Neural cell (in vitro differentiated cells): Measurements from ENCODE around the gene PARK7. TPM values are rescaled to one million over a fixed set of nuclear protein-coding genes. Genes with fewer than 3 reads are reported as not detected.

Experiments used
- H2AFZ ChIP-seq: fragments of 200-600, 300-800 bp; sonication (generic), shearing (Covaris generic); 2 replicates; pipeline ENCODE4 v1.6.0; 2014; ENCODE audit warnings: low read depth, mild to moderate bottlenecking, antibody characterized with exemption, low read length, moderate library complexity
- H3F3A ChIP-seq: fragments of 200-600 bp; shearing (Covaris generic); 2 replicates; pipeline ENCODE4 v1.6.1; 2016; ENCODE audit warnings: mild to moderate bottlenecking, moderate library complexity, mixed read lengths, antibody characterized with exemption, low read length; ENCODE audit not compliant: insufficient read depth, poor library complexity, severe bottlenecking
- H3K27ac ChIP-seq: fragments of 200-600, 300-800 bp; sonication (generic), shearing (Covaris generic); 2 replicates; pipeline ENCODE4 v1.5.1; 2014; ENCODE audit warnings: mild to moderate bottlenecking, low read length, moderate library complexity
- H3K27me3 ChIP-seq: fragments of 300-800, 200-600 bp; sonication (generic), shearing (Covaris generic); 2 replicates; pipeline ENCODE4 v1.6.0; 2014; ENCODE audit warnings: mild to moderate bottlenecking, low read depth, low read length, moderate library complexity; ENCODE audit not compliant: insufficient read depth
- H3K36me3 ChIP-seq: fragments of 300-800, 200-600 bp; sonication (generic), shearing (Covaris generic); 2 replicates; pipeline ENCODE4 v1.5.1; 2014; ENCODE audit warnings: mild to moderate bottlenecking, antibody characterized with exemption, low read length, moderate library complexity; ENCODE audit not compliant: insufficient read depth
- H3K4me2 ChIP-seq: fragments of 300-800, 200-600 bp; sonication (generic), shearing (Covaris generic); 2 replicates; pipeline ENCODE4 v1.6.0; 2014; ENCODE audit warnings: mild to moderate bottlenecking, low read length
- H3K4me3 ChIP-seq: fragments of 300-800, 200-600 bp; sonication (generic), shearing (Covaris generic); 2 replicates; pipeline ENCODE4 v1.5.1; 2014; ENCODE audit warnings: mild to moderate bottlenecking, low read length, moderate library complexity
- H3K79me2 ChIP-seq: fragments of 200-600 bp; shearing (Covaris generic); replicated peaks from 2 replicates; pipeline ENCODE4 v1.6.0; 2014; ENCODE audit warnings: mild to moderate bottlenecking, low read length, moderate library complexity; ENCODE audit not compliant: insufficient read depth
- H3K9ac ChIP-seq: fragments of 300-800, 200-600 bp; sonication (generic), shearing (Covaris generic); 2 replicates; pipeline ENCODE4 v1.6.1; 2016; ENCODE audit warnings: mild to moderate bottlenecking, low read length, mixed read lengths
- H3K9me2 ChIP-seq: fragments of 200-600 bp; shearing (Covaris generic); 2 replicates; pipeline ENCODE4 v1.6.1; 2016; ENCODE audit warnings: mild to moderate bottlenecking, low read length, mixed read lengths; ENCODE audit not compliant: insufficient read depth
- H3K9me3 ChIP-seq: fragments of 200-600, 300-800 bp; sonication (generic), shearing (Covaris generic); 2 replicates; pipeline ENCODE4 v1.6.1; 2016; ENCODE audit warnings: mild to moderate bottlenecking, mixed run types, low read length, moderate library complexity, mixed read lengths
- H4K20me1 ChIP-seq: fragments of 200-600 bp; shearing (Covaris generic); 2 replicates; pipeline ENCODE4 v1.6.1; 2016; ENCODE audit warnings: mild to moderate bottlenecking, mixed run types; ENCODE audit not compliant: insufficient read depth
- CTCF ChIP-seq: fragments of 450-650 bp; IDR thresholded peaks from 2 replicates; pipeline ENCODE4 v1.5.1; 2014; ENCODE audit warnings: antibody characterized with exemption, mild to moderate bottlenecking, moderate library complexity; ENCODE audit not compliant: poor library complexity, severe bottlenecking
- EP300 ChIP-seq: fragments of 450-650 bp; conservative IDR thresholded peaks from 2 replicates; pipeline ENCODE4 v1.6.1; 2014; ENCODE audit warnings: antibody characterized with exemption, mild to moderate bottlenecking, moderate library complexity; ENCODE audit not compliant: poor library complexity, severe bottlenecking
- EZH2 ChIP-seq: fragments of 200-600, 300-800 bp; shearing (Covaris generic), sonication (generic); IDR thresholded peaks from 2 replicates; pipeline ENCODE4 v1.6.1; 2014; ENCODE audit warnings: antibody characterized with exemption, low read length, borderline replicate concordance, mild to moderate bottlenecking; ENCODE audit not compliant: insufficient read depth, poor library complexity, severe bottlenecking
- MXI1 ChIP-seq: fragments of 450-650 bp; conservative IDR thresholded peaks from 2 replicates; pipeline ENCODE4 v1.6.1; 2014; ENCODE audit warnings: antibody characterized with exemption, mild to moderate bottlenecking; ENCODE audit not compliant: poor library complexity, severe bottlenecking
- POLR2AphosphoS5 ChIP-seq: IDR thresholded peaks from 2 replicates; pipeline ENCODE4 v1.6.1; 2012
- RAD21 ChIP-seq: fragments of 450-650 bp; conservative IDR thresholded peaks from 2 replicates; pipeline ENCODE4 v1.6.1; 2014; ENCODE audit warnings: antibody characterized with exemption, mild to moderate bottlenecking, moderate library complexity
- REST ChIP-seq: IDR thresholded peaks from 2 replicates; pipeline ENCODE4 v1.6.1; 2012; ENCODE audit warnings: borderline replicate concordance
- SMC3 ChIP-seq: fragments of 450-650 bp; conservative IDR thresholded peaks from 2 replicates; pipeline ENCODE4 v1.6.1; 2014; ENCODE audit warnings: antibody characterized with exemption, mild to moderate bottlenecking, moderate library complexity; ENCODE audit not compliant: poor library complexity
- TAF1 ChIP-seq: IDR thresholded peaks from 2 replicates; pipeline ENCODE4 v1.6.1; 2012; ENCODE audit warnings: low read depth
- polyA plus RNA-seq: library from polyadenylated mRNA; depleted of rRNA; stranded (reverse); fragments of >200 nt; gene quantifications from 2 replicates; pipeline ENCODE4 v1.2.3, GENCODE V29; 2014

The PARK7 gene
- polyA plus RNA-seq, 1 donor from 2014 or later: 378 TPM

GRCh38 chr1:8015809-8016165 is 54.3 kb downstream of the PARK7 start:
- H3K9me3 ChIP-seq: no peaks in the 10 kb centered on the region
- H3K9ac ChIP-seq: no peak overlapping the region
- H3K9me2 ChIP-seq: no peaks in the 10 kb centered on the region
- H2AFZ ChIP-seq: no peak overlapping the region
- no peak overlapping the region for H3K4me3 ChIP-seq
- H3K27ac ChIP-seq: no peak overlapping the region
- H3F3A ChIP-seq: peaks cover 3% of the 10 kb centered on the region
- H4K20me1 ChIP-seq: no peaks in the 10 kb centered on the region
- no peaks in the 10 kb centered on the region for H3K27me3 ChIP-seq
- peaks cover 42% of the 10 kb centered on the region for H3K79me2 ChIP-seq
- H3K36me3 ChIP-seq: no peaks in the 10 kb centered on the region
- no peak overlapping the region for H3K4me2 ChIP-seq
- TF ChIP-seq CTCF (no peak), SMC3 (no peak), EP300 (no peak), MXI1 (no peak), EZH2 (no peak), POLR2AphosphoS5 (no peak), RAD21 (no peak), TAF1 (no peak), REST (no peak)

- TF ChIP-seq TAF1: no peak
- TF ChIP-seq MXI1: no peak
- TF ChIP-seq CTCF: no peak
- no peak overlapping the region for H3K27ac ChIP-seq
- no peaks in the 10 kb centered on the region for H3K36me3 ChIP-seq
- H3K4me2 ChIP-seq: no peak overlapping the region
- no peaks in the 10 kb centered on the region for H3K27me3 ChIP-seq
- no peaks in the 10 kb centered on the region for H3K9me2 ChIP-seq
- H3K9me3 ChIP-seq: no peaks in the 10 kb centered on the region
- H2AFZ ChIP-seq: no peak overlapping the region
- peaks cover 3% of the 10 kb centered on the region for H3F3A ChIP-seq
- peaks cover 48% of the 10 kb centered on the region for H3K79me2 ChIP-seq
- H3K4me3 ChIP-seq: no peak overlapping the region
- no peaks in the 10 kb centered on the region for H4K20me1 ChIP-seq
- no peak overlapping the region for H3K9ac ChIP-seq
Measured at GRCh38 chr1:8016210-8016894, 54.8 kb downstream of the PARK7 start.
